HTERT RPE-1 (cell line): Measurements from ENCODE around the gene NANOS1.
"Not testable (repeated sequence)": the region's sequence is repeated elsewhere in the genome, so short reads cannot be mapped to it uniquely, and the experiment has no call there.

Experiments
- in situ Hi-C: fragments of 300-500 bp; cut with MboI; formaldehyde crosslinking; loops from 4 replicates; pipeline ENCODE4 v1.14.3; 2020; ENCODE audit warnings: low sequenced_read_pairs

NANOS1 gene

GRCh38 chr10:119006451-119007210, 22.9 kb upstream of the NANOS1 start:
- in situ Hi-C loops: no loop called here

- in situ Hi-C loops: no loop called here
Measured at GRCh38 chr10:119007211-119007574, 22.3 kb upstream of the NANOS1 start.

DNA sequence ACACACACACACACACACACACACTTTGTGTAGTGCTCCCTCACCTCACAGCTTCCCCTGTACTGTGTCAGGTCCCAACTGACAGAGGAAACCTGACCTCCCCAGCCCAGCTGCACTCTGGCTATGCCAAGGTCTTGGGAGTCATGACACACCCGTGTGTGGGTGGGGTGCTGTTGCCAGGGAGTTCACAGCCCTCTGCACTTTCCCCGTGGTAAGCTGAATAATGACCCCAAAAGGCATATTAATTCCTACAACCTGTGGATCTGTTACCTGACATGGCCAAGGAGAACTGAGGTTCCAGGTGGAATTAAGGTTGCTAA, 8.9 kb upstream of the NANOS1 start:
- in situ Hi-C loops: no loop called here

DNA sequence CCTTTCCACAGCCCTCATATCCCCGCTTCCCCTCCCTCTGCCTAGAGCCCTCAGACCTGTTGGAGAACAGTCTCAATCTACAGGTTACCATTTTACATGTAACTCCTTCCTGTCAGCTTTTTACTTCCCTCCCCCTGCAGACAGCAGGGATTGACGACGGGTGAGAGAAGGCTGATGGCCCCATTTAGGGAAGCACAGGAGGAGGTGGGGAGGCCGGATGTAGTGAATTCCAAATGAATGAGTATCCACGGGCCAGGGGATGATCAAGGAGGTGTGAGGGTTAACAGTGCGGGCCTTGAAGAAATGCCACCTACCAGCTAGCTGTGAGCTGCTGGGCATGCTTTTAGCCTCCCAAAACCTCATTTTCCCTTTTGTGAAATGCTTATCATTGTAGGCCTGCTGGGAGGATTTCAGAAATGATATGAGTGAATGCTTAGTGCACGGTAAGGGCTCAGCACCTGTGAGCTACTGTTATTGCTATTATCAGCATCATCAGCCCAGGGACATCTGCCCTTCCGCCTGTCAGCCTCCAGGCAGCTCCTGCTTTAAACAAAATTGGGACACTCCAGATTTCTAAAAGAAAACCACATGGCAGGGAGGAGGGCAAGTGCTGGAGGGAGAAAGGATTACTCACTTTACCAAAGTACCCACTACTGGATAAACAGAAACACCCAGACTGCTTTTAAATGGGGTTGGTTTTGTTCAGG, 6.5 kb upstream of the NANOS1 start:
- in situ Hi-C loops: no loop called here

DNA sequence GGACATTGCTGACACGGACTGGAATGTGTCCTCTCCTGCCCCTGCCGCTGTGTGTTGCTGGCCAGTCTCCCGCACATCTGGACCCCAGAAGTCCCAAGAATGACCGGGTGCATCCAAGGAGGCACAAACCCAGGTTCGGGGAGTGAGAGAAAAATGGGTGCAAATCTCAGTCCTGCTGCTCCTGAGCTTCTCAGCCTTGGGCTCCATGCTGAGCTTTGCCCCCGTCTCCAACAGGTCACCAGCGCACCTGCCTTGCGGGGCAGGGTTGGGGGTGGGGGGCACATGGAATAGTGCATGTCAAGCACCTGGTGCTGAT, 6.0 kb upstream of the NANOS1 start:
- in situ Hi-C loops: no loop called here

DNA sequence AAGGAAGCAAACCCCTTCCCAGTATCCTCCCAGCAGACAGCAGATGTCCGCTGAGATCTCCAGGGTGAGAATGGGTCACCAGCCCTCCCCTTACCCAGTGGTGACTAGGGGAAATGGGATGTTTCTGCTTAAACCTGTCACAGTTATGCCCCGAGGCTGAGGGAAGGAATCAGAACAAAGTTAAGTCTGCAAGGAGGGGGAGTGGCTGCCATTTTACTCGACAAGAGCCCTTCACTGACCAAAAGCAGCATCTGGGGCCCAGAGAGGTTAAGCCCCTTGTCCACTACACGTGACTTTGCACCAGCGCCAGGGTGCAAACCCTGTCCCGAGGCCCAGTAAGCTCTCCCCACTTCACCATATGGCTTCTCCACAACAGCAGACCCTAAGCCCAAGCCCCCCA, 4.6 kb upstream of the NANOS1 start:
- in situ Hi-C loops: no loop called here

DNA sequence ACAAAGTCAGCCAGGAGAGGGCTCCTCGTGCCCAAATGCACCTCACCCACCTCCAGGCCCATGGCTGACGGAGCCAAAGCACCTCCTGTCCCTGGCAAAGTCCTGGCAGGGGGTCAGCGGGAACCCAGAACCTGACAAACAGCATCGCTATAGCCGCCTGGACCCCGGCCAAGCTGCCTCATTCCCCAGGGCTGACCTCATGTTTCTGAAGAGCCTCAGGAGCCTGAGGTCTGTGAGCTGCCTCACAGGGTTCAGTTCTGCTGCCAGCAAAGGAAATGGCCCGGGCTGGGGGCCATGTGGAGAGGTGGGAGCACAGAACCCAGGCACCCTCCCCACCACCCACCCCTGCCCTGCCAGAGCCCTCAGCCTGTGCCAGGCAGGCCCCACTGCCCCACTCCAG, 4.2 kb upstream of the NANOS1 start:
- in situ Hi-C loops: no loop called here

GRCh38 chr10:119025776-119026175, 3.7 kb upstream of the NANOS1 start:
- in situ Hi-C loops: no loop called here

- in situ Hi-C loops: no loop called here
Measured at GRCh38 chr10:119026301-119027110, 3.0 kb upstream of the NANOS1 start.

GRCh38 chr10:119028445-119028899, 1.0 kb upstream of the NANOS1 start:
- in situ Hi-C loops: not testable (repeated sequence)

- in situ Hi-C loops: no loop called here
Measured at GRCh38 chr10:119028900-119029612, 458 bp upstream of the NANOS1 start.

DNA sequence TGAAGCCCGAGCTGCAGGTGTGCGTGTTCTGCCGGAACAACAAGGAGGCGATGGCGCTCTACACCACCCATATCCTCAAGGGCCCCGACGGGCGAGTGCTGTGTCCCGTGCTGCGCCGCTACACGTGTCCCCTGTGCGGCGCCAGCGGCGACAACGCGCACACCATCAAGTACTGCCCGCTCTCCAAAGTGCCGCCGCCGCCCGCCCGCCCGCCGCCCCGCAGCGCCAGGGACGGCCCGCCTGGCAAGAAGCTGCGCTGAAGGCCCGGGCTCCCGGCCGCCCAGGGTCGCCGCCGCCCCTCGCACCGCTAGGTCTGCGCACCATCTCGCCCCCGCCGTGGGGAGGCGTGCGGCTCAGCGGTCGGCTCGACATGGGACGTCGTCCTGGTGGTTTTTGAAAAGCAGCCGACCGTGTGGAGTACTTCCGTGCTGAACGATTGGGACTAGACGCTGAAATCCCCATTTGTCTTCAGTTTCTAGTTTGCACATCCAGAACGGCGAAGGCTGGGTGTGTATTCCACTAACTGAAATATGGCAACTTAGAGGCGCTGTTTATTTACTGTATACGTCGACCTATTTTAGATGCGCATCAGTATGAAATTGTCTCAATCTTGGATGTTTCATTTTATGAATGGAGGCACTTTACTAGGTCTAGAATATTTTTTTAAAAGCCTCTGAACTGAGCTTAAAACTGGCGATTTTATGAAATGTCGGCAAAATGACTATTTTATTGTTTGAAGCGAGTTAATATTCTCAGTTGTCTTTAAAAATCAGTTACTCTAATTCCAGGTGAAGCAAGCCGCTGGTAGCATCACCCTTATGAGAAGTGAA, 1.1 kb downstream of the NANOS1 start:
- in situ Hi-C loops: no loop called here

DNA sequence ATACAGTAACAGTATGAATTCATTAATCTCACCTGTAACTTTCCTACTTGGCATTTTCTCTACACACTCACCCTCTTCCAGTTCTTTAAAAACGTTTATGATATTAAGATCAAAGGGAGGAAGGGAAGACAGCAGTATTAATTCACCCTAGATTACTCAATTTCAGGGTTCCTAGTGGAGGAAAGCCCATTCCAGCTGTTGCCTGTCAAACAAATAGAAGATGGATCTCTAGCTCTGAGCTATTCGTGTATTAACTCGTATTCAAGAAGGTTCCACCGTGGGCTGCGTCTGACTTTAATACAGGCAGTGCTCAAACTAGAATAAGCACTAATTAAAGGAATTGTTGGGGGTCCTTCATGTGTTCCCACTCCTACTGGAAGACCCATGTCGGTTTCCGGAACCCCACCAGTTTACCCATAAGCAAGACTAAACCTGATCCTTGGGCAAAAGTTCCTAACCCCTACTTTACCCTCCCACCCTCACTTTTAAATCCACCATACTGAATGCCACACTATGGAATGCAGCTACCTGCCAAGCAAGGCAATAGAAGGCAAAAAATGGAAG, 2.1 kb downstream of the NANOS1 start:
- in situ Hi-C loops: no loop called here

DNA sequence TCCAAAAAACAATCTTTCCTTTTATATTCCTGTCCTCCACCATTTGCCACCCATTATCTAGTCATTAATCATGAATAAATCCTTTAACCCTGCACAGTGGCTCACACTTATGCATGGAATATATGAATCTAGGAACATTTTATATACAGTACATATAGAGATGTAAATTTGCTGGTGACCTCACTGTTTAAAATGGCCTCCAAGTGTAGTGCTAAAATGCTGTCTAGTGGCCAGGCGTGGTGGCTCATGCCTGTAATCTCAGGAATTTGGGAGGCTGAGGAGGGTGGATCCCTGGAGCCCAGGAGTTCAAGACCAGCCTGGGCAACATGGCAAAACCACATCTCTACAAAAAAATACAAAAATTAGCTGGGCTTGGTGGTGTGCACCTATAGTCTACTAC, 9.6 kb downstream of the NANOS1 start:
- in situ Hi-C loops: no loop called here

DNA sequence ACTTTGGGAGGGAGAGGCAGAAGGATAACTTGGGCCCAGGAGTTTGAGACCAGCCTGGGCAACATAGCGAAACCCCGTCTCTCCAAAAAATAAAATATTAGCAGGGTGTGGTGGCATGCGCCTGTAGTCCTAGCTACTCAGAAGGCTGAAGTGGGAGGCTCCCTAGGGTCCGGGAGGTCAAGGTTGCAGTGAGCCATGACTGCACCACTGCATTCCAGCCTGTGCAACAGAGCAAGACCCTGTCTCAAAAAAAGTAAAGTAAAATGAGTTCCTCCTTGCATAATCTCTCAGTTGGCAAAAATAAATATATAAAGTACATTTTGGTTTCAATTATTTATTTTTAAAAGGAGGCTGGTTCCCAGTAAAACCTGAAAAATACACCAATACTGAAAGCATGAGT, 11.8 kb downstream of the NANOS1 start:
- in situ Hi-C loops: no loop called here

DNA sequence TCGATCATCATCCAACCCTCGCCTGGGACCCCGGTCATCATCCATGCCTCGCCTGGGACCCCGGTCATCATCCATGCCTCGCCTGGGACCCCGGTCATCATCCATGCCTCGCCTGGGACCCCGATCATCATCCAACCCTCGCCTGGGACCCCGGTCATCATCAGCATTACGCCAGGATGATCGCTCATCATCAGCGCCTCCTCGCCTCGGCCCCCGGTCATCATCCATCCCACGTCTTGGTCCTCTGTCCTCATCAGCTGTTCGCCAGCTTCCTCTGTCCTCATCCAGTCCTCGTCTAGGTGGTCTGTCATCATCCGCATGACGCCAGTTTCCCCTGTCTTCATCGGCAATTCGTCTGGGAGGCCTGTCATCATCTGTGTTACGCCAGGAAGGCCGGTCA, 12.7 kb downstream of the NANOS1 start:
- in situ Hi-C loops: no loop called here

DNA sequence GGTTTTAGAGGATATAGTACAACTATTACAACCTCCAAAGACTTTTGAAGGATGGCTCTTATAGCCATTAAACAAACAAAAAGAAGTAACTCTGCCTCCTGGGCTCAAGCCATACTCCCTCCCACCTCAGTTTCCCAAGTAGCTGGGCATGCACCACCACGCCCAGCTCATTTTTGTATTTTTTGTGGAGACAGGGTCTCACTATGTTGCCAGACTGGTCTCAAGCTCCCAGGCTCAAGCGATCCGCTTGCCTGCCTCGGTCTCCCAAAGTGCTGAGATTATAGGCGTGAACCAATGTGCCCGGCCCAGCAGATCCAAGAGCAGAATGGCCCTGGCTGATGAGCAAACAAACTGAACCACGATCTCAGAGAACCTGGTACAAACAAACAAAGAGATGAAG, 16.0 kb downstream of the NANOS1 start:
- in situ Hi-C loops: no loop called here

DNA sequence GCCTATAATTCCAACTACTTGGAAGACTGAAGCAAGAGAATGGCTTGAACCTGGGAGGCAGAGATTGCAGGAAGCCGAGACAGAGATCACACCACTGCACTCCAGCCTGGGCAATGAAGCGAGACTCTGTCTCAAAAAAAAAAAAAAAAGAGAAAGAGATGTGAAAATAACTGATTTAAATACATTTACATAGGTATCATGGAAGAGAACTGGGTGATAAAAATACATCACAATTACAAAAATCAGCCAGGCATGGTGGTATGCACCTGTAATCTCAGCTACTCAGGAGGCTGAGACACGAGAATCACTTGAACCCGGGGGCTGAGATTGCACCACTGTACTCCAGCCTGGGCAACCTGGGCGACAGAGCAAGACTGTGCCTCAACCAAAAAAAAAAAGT, 19.8 kb downstream of the NANOS1 start:
- in situ Hi-C loops: no loop called here

GRCh38 chr10:119049777-119050176, 20.3 kb downstream of the NANOS1 start:
- in situ Hi-C loops: no loop called here

DNA sequence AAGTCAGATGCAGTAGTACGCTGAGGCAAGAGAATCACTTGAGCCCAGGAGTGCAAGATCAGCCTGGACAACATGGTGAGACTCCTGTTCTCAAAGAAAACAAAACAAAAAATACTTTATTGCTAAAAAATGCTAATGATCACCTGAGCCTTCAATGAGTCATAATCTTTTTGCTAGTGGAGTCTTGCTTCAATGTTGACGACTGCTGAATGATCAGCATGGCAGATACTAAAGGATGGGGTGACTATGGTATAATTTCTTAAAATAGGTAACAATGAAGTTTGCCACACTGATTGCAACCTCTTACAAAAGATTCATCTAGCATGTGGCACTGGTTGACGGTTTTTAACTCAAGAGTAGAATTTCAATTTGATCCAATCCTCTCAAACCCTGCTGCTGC, 22.3 kb downstream of the NANOS1 start:
- in situ Hi-C loops: no loop called here
